Panc1 (cell line): ENCODE measurements around the gene SSR3. TPM values are rescaled to one million over a fixed set of nuclear protein-coding genes. Genes with fewer than 3 reads are reported as not detected.

ENCODE experiments used
- ATAC-seq: fragments of 200-7000 bp; cut with Tn5 transposase; 2 replicates; pipeline ENCODE4 v1.9.1; 2020; ENCODE audit warnings: mild to moderate bottlenecking, moderate library complexity
- BruUV-seq: library from RNA; stranded (reverse); fragments of 400-500 nt; replicated peaks from 2 replicates; lab custom pipeline; 2021; lab: Mats Ljungman, UMichigan
- CTCF ChIA-PET: fragments of 300-600 bp; sonication (Branson Sonifier 250); formaldehyde crosslinking; loops from one replicate; lab custom pipeline; 2022; ENCODE audit warnings: antibody characterized with exemption; lab: Charles Lee
- POLR2A ChIA-PET: fragments of 300-600 bp; sonication (Branson Sonifier 250); formaldehyde crosslinking; loops from one replicate; lab custom pipeline; 2022; ENCODE audit warnings: antibody characterized with exemption; lab: Charles Lee
- DNase-seq: peaks from one replicate; pipeline ENCODE4 v3.0.0-alpha.2; 2010; ENCODE audit warnings: low read depth, low spot score
- H3K27ac ChIP-seq: 2 replicates; pipeline ENCODE4 v1.5.1; 2011; ENCODE audit warnings: mild to moderate bottlenecking, low read length, inconsistent platforms
- H3K27me3 ChIP-seq: fragments of 200-500 bp; sonication (Bioruptor generic); 2 replicates; pipeline ENCODE4 v1.6.0; 2014; ENCODE audit warnings: low read length, inconsistent platforms; ENCODE audit not compliant: control insufficient read depth, insufficient read depth
- H3K36me3 ChIP-seq: fragments of 200-500 bp; sonication (Bioruptor generic); 2 replicates; pipeline ENCODE4 v1.5.1; 2014; ENCODE audit warnings: inconsistent platforms, mild to moderate bottlenecking, low read length, moderate library complexity; ENCODE audit not compliant: control insufficient read depth, insufficient read depth
- H3K4me1 ChIP-seq: 2 replicates; pipeline ENCODE4 v1.5.1; 2011; ENCODE audit warnings: inconsistent platforms, mild to moderate bottlenecking, low read length, moderate library complexity; ENCODE audit not compliant: control insufficient read depth, insufficient read depth
- H3K4me3 ChIP-seq, 2 experiments: 2 replicates each; pipeline ENCODE4 v1.5.1; 2011 to 2012; ENCODE audit warnings: low read depth in 2 of 2, low read length in 2 of 2, mild to moderate bottlenecking in 2 of 2, inconsistent platforms in 1 of 2, moderate library complexity in 1 of 2
- H3K9me3 ChIP-seq: fragments of 200-500 bp; sonication (Bioruptor generic); 2 replicates; pipeline ENCODE4 v1.5.1; 2014; ENCODE audit warnings: low read depth, mild to moderate bottlenecking, inconsistent platforms, low read length, moderate library complexity; ENCODE audit not compliant: control insufficient read depth, insufficient read depth
- CTCF ChIP-seq: fragments of 450-650 bp; IDR thresholded peaks from 2 replicates; pipeline ENCODE4 v1.5.1; 2017; ENCODE audit warnings: mild to moderate bottlenecking
- POLR2AphosphoS5 ChIP-seq: IDR thresholded peaks from 2 replicates; pipeline ENCODE4 v1.6.1; 2012; ENCODE audit warnings: mild to moderate bottlenecking, low read depth, low read length, moderate library complexity
- REST ChIP-seq, 2 experiments: IDR thresholded peaks; 2 replicates each; pipeline ENCODE4 v1.6.1; 2011 to 2012; ENCODE audit warnings: low read depth in 2 of 2, control low read depth in 1 of 2, low read length in 1 of 2, mild to moderate bottlenecking in 1 of 2, moderate library complexity in 1 of 2; ENCODE audit not compliant: insufficient read depth in 1 of 2
- SIN3A ChIP-seq: IDR thresholded peaks from 2 replicates; pipeline ENCODE4 v1.6.1; 2012; ENCODE audit warnings: low read depth, mild to moderate bottlenecking, low read length, moderate library complexity, borderline replicate concordance; ENCODE audit not compliant: insufficient read depth
- TCF7L2 ChIP-seq: IDR thresholded peaks from 2 replicates; pipeline ENCODE4 v1.6.1; 2011; ENCODE audit warnings: mild to moderate bottlenecking, low read depth, low read length, inconsistent platforms
- in situ Hi-C: cut with HindIII; loops from 2 replicates; pipeline ENCODE4 v1.10.0; 2016; ENCODE audit warnings: low sequenced_read_pairs, low pct_unique_long_range_greater_than_20kb
- intact Hi-C: fragments of 100-400 bp; cut with micrococcal nuclease; formaldehyde crosslinking; loops from one replicate; pipeline ENCODE4 v1.10.0; 2022; ENCODE audit not compliant: unreplicated experiment
- total RNA-seq: library from RNA; stranded (reverse); gene quantifications from one replicate; pipeline ENCODE4 v1.2.1, GENCODE V29; 2021; ENCODE audit not compliant: unreplicated experiment

SSR3 gene
- total RNA-seq, 1 experiment from 2014 or later = 154 TPM

DNA sequence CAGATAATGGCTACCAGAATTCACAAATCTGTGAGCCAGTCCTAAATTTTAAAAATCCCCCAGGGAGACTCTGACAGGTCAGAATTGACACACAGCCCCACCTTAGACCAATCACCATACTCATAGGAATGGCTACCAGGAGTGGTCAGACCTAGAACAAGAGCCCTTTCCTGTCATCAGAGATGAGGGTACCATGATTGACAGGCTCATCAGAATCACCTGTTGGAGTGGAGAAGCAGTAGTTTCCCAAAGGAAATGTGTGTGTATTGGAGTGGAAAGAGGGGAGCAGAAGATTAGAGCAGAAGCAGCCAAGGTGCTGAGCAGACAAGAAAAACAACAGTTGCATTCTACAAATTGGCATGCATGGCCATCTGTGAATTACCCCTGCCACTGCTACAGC is 27.0 kb upstream of the SSR3 start:
- ChIA-PET POLR2A (no interaction called here), CTCF (no interaction called here)
- in situ Hi-C loops = no loop called here
- ATAC-seq (no peak), DNase-seq (no peak)
- BruUV-seq = no TSS peak
- H3K27ac ChIP-seq = no peak overlapping the region
- peaks cover 3% of the 10 kb centered on the region; the same call in 1 of the 2 replicates for H3K27me3 ChIP-seq
- TF ChIP-seq TCF7L2 (no peak), POLR2AphosphoS5 (no peak), SIN3A (no peak), CTCF (no peak), REST (IDR thresholded peaks at IDR 0.05; ENCODE audit: insufficient read depth in 1 of 2, low read depth in 2 of 2, low read length in 1 of 2) (no peak)
- no peaks in the 10 kb centered on the region; the same call in 1 of the 2 replicates for H3K36me3 ChIP-seq
- no peaks in the 10 kb centered on the region for H3K4me1 ChIP-seq
- no peaks in the 10 kb centered on the region for H3K9me3 ChIP-seq
- intact Hi-C loops = no loop called here
- H3K4me3 ChIP-seq = no peak overlapping the region

- ATAC-seq (no peak), DNase-seq (no peak)
- CTCF ChIA-PET = no interaction called here
- H3K4me3 ChIP-seq = no peak overlapping the region
- H3K36me3 ChIP-seq = no peaks in the 10 kb centered on the region; the same call in 1 of the 2 replicates
- no TSS peak for BruUV-seq
- H3K4me1 ChIP-seq = no peaks in the 10 kb centered on the region
- intact Hi-C loops (no loop called here), in situ Hi-C loops (no loop called here)
- no peaks in the 10 kb centered on the region for H3K9me3 ChIP-seq
- H3K27ac ChIP-seq = no peak overlapping the region
- TF ChIP-seq REST (IDR thresholded peaks at IDR 0.05; ENCODE audit: insufficient read depth in 1 of 2, low read depth in 2 of 2, low read length in 1 of 2) (no peak), SIN3A (no peak), TCF7L2 (no peak), POLR2AphosphoS5 (no peak), CTCF (no peak)
- POLR2A ChIA-PET = no interaction called here
- peaks cover 6% of the 10 kb centered on the region; the same call in 1 of the 2 replicates for H3K27me3 ChIP-seq
Measured at GRCh38 chr3:156581033-156581432, 26.1 kb upstream of the SSR3 start.
